SK-N-SH treated with all-trans-retinoic acid at 6 μM for 48 hours (cell line): Measurements from ENCODE around the gene MOV10L1.

ENCODE experiments used
- ATAC-seq: fragments of 200-7000 bp; cut with Tn5 transposase; 3 replicates; pipeline ENCODE4 v1.9.1; 2020; ENCODE audit warnings: mild to moderate bottlenecking, moderate library complexity
- ARNTL ChIP-seq: fragments of 450-650 bp; formaldehyde crosslinking; IDR thresholded peaks from 2 replicates; pipeline ENCODE4 v1.5.0; 2020; ENCODE audit warnings: low read depth, mild to moderate bottlenecking, moderate library complexity, borderline replicate concordance
- BACH2 ChIP-seq: fragments of 250-450 bp; sonication (Bioruptor Pico); IDR thresholded peaks from 2 replicates; pipeline ENCODE4 v1.9.0; 2021; ENCODE audit warnings: mild to moderate bottlenecking, borderline replicate concordance
- CREB5 ChIP-seq: fragments of 250-450 bp; sonication (Bioruptor Pico); IDR thresholded peaks from 2 replicates; pipeline ENCODE4 v1.5.1; 2020; ENCODE audit warnings: low read depth, mild to moderate bottlenecking, moderate library complexity
- CSDC2 ChIP-seq: fragments of 250-450 bp; sonication (Bioruptor Pico); IDR thresholded peaks from 2 replicates; pipeline ENCODE4 v1.5.0; 2020; ENCODE audit warnings: mild to moderate bottlenecking, moderate library complexity
- CSRNP3 ChIP-seq: fragments of 250-450 bp; sonication (Bioruptor Pico); IDR thresholded peaks from 2 replicates; pipeline ENCODE4 v1.5.1; 2021; ENCODE audit warnings: mild to moderate bottlenecking, moderate library complexity
- ESRRG ChIP-seq: fragments of 250-450 bp; sonication (Bioruptor Pico); IDR thresholded peaks from 2 replicates; pipeline ENCODE4 v1.6.1; 2021; ENCODE audit warnings: mild to moderate bottlenecking
- GLIS3 ChIP-seq: fragments of 250-450 bp; sonication (Bioruptor Pico); IDR thresholded peaks from 2 replicates; pipeline ENCODE4 v1.5.0; 2020; ENCODE audit warnings: mild to moderate bottlenecking, moderate library complexity
- OSR1 ChIP-seq: fragments of 250-450 bp; sonication (Bioruptor Pico); IDR thresholded peaks from 2 replicates; pipeline ENCODE4 v1.8.0; 2022; ENCODE audit warnings: moderate library complexity, mild to moderate bottlenecking, inconsistent platforms
- PATZ1 ChIP-seq: fragments of 250-450 bp; sonication (Bioruptor Pico); IDR thresholded peaks from 2 replicates; pipeline ENCODE4 v1.8.0; 2020; ENCODE audit warnings: mild to moderate bottlenecking, moderate library complexity, borderline replicate concordance
- POU6F1 ChIP-seq: fragments of 250-450 bp; sonication (Bioruptor Pico); IDR thresholded peaks from 2 replicates; pipeline ENCODE4 v1.8.0; 2021; ENCODE audit warnings: low read depth, mild to moderate bottlenecking, moderate library complexity, borderline replicate concordance
- PPARA ChIP-seq: fragments of 250-450 bp; sonication (Bioruptor Pico); IDR thresholded peaks from 2 replicates; pipeline ENCODE4 v1.5.0; 2020; ENCODE audit warnings: mild to moderate bottlenecking, borderline replicate concordance
- RARB ChIP-seq: fragments of 250-450 bp; sonication (Bioruptor Pico); IDR thresholded peaks from 2 replicates; pipeline ENCODE4 v1.8.0; 2021; ENCODE audit warnings: mild to moderate bottlenecking, moderate library complexity
- TCF4 ChIP-seq: fragments of 250-450 bp; sonication (Bioruptor Pico); IDR thresholded peaks from 2 replicates; pipeline ENCODE4 v1.8.0; 2021; ENCODE audit warnings: mild to moderate bottlenecking, moderate library complexity, borderline replicate concordance
- TOX ChIP-seq: fragments of 250-450 bp; sonication (Bioruptor Pico); IDR thresholded peaks from 2 replicates; pipeline ENCODE4 v1.8.0; 2021; ENCODE audit warnings: mild to moderate bottlenecking, moderate library complexity, borderline replicate concordance
- TSHZ2 ChIP-seq: fragments of 250-450 bp; sonication (Bioruptor Pico); IDR thresholded peaks from 2 replicates; pipeline ENCODE4 v1.5.0; 2020; ENCODE audit warnings: mild to moderate bottlenecking, moderate library complexity
- ZC3H10 ChIP-seq: fragments of 250-450 bp; sonication (Bioruptor Pico); IDR thresholded peaks from 2 replicates; pipeline ENCODE4 v1.5.1; 2021; ENCODE audit warnings: mild to moderate bottlenecking, moderate library complexity
- ZFP30 ChIP-seq: fragments of 450-650 bp; formaldehyde crosslinking; IDR thresholded peaks from 2 replicates; pipeline ENCODE4 v1.5.0; 2022; ENCODE audit warnings: mild to moderate bottlenecking, moderate library complexity
- ZNF565 ChIP-seq: fragments of 450-650 bp; formaldehyde crosslinking; conservative IDR thresholded peaks from 2 replicates; pipeline ENCODE4 v1.5.0; 2020; ENCODE audit warnings: low read depth, mild to moderate bottlenecking, moderate library complexity
- ZNF70 ChIP-seq: fragments of 450-650 bp; formaldehyde crosslinking; IDR thresholded peaks from 2 replicates; pipeline ENCODE4 v1.5.0; 2020; ENCODE audit warnings: mild to moderate bottlenecking, moderate library complexity
- ZNF8 ChIP-seq: fragments of 450-650 bp; formaldehyde crosslinking; IDR thresholded peaks from 2 replicates; pipeline ENCODE4 v1.5.0; 2020; ENCODE audit warnings: mild to moderate bottlenecking, moderate library complexity

MOV10L1 gene

GRCh38 chr22:50089682-50090411 is at the start of gene MOV10L1:
Gene MOV10L1, plus strand, starts transcription at chr22:50090006. Its CDS starts 83 bp downstream, at chr22:50090089.
- ATAC-seq, result no peak
- no peak for TF ChIP-seq RARB (CRISPR knock-in tag)
- no peak for TF ChIP-seq POU6F1 (CRISPR knock-in tag)
- no peak for TF ChIP-seq OSR1 (CRISPR knock-in tag)
- TF ChIP-seq, all 23 proteins: peak for 0

GRCh38 chr22:50040717-50041116 is 49.1 kb upstream of the MOV10L1 start:
- ATAC-seq, result no peak
- TF ChIP-seq ZNF8 (CRISPR knock-in tag) (no peak), TCF4 (CRISPR knock-in tag) (no peak), GLIS3 (no peak), PATZ1 (CRISPR knock-in tag) (no peak), TSHZ2 (CRISPR knock-in tag) (no peak), ZFP30 (CRISPR knock-in tag) (no peak), RARB (CRISPR knock-in tag) (no peak), PPARA (CRISPR knock-in tag) (no peak), TOX (CRISPR knock-in tag) (no peak), ZC3H10 (CRISPR knock-in tag) (no peak)

GRCh38 chr22:50041361-50042065 is 48.3 kb upstream of the MOV10L1 start:
- no peak for TF ChIP-seq PATZ1 (CRISPR knock-in tag)
- no peak for TF ChIP-seq OSR1 (CRISPR knock-in tag)
- TF ChIP-seq BACH2 (CRISPR knock-in tag), result no peak
- no peak for TF ChIP-seq GLIS3
- no peak for TF ChIP-seq ESRRG (CRISPR knock-in tag)
- no peak for TF ChIP-seq CSDC2 (CRISPR knock-in tag)
- no peak for TF ChIP-seq ARNTL (CRISPR knock-in tag)
- no peak for TF ChIP-seq ZNF565 (CRISPR knock-in tag)
- no peak for TF ChIP-seq CSRNP3 (CRISPR knock-in tag)
- no peak for TF ChIP-seq ZC3H10 (CRISPR knock-in tag)
- TF ChIP-seq POU6F1 (CRISPR knock-in tag), result no peak
- TF ChIP-seq PPARA (CRISPR knock-in tag), result no peak
- TF ChIP-seq TCF4 (CRISPR knock-in tag), result no peak
- no peak for TF ChIP-seq TOX (CRISPR knock-in tag)
- TF ChIP-seq ZNF70 (CRISPR knock-in tag), result no peak
- TF ChIP-seq RARB (CRISPR knock-in tag), result no peak
- TF ChIP-seq CREB5 (CRISPR knock-in tag), result no peak
- TF ChIP-seq ZNF8 (CRISPR knock-in tag), result no peak
- ATAC-seq, result no peak; the same call in 2 of the 3 replicates
